Measurements from ENCODE around the gene RNF32.
A peak's percentile ranks its signal among the peaks of the same experiment; 100 is the strongest.

RNF32 gene

DNA sequence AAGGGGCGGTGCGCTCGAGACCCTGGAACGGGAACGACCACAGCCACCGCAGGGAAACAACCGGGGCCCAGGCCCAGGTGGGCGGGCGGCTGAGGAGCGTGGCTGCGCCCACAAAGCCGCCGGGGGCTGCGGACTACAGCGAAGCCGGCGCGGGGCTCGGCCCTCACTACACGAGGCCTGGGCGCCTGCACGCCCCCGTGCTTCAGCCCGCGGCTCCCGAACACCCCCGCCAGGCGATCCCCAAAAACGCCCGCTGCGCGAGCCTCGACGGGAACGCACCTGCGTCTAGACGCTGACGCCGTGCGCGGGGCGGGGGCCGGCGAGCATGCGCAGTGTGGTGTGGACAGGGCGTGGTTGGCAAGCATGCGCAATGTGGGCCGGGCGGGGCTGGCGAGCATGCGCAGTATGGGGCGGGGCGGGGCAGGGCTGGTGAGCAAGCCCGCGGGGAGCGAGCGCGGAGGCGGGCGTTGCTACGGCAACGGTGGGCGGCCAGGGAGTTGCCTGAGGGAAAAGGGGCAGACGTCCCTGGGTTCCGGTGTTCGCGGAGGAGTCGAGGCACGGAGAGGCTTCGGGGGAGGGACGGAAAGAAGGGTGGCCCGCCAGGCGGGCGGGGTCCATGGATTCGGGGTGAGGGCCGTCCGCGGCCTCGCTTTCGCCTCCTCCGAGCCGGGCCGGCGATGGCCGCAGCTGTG, at the start of gene RNF32:
Gene RNF32, plus strand, starts transcription at position 518 of the 692 bp plus-strand sequence. CDS start 3,104 bp downstream, outside the sequence.
- peak; percentile 97 for DNase-seq (ENCODE audit: low read depth)

DNA sequence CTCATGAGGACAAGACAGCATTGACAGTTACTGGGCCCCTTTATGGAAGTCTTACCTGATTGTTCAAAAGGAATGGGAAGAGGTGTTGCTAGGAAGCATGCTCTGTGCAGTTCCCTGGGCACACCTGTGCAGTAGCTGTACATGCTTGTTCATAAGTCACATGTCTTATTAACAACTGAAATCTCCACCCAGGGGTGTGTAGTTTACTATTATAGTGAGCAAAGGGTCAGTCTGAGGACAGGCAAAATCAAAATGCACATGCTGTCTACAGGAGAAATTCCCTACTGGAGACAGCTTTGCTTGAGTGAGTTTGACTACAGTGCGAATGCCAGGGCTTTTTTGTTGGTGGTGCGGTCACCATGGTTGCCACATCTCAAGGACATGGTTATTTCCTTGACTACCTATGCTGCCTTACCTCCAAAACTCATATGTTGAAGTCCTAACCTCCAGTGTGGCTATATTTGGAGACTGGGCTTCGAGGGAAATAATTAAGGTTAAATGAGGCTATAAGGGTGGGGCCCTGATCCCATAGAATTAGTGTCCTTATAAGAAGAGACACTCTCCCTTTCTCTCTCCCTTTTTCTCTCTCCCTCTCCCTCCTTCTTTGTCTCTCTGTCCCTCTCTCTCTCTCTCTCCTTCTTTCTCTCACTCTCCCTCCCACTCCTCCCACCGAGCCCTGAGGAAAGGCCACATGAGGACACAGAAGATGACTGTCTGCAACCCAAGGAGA, 48.3 kb upstream of the RNF32 start:
- DNase-seq (ENCODE audit: low read depth), result no peak

DNA sequence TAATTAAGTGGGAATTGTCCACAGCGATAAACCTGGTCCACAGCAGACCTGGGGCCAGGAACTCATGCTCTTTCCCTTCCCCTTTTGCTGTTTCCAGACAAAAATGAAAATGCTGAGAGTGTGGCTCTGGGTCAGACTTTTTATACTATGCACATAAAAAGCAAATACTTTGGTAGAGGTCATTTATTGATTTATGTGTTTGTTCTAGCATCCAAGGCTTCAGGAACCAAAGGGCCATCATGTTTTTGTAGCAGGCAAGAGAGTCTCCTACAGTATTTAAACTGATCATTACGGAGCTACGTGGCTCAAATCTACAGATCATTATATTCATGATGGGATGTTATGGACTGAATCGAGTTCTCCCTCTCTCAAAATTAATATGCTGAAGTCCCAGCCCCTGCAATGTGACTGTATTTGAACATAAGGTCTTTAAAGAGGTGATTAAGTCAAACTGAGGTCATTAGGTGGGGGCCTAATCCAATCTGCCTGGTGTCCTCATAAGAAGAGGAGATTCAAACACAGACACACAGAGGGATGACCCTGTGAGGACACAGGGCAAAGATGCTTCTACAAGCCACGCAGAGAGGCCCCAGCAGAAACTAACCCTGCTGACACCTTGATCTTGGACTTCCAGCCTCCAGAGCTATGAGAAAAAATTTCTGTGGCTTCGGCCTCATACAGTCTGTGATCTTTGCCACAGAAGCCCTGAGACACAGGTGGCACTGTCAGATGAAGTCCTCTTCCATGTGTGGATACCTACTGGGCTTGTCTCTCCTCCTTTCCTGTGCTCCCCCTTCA, 46.1 kb upstream of the RNF32 start:
- DNase-seq (ENCODE audit: low read depth), result no peak

DNA sequence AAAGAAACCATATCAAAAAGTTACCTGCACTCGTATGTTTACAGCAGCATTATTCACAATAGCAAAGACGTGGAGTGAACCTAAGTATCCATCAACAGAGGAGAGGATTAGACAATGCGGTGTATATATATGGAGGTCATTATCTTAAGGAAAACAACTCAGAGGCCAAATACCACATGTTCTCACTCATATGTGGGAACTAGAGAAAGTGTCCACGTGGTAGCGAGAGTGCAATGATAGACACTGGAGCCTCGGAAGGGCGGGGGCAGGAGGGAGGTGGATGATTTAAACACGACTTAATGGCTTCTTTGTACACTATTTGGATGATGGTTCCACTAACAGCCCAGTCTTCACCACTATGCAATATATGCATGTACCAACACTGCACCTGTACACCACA, 40.1 kb upstream of the RNF32 start:
- no peak for DNase-seq (ENCODE audit: low read depth)

DNA sequence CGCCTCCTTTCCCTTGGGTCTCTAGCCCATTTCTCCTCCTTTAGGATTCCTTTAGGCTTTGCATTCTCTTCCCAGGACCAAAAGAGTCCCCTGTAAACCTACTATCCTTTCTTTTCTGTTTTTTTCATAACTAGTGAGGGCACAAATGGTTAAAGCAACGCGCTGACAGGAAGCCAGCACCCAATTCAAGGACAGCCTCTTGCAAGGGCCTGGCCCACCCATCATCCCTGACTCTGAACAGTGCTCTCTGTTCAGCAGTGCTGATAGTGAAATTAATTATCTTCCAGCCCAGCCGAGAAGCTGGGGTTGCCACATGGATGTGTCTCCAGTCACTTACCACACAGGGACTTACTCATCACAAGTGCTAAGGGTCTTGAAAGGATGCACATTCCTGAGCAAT, 38.3 kb upstream of the RNF32 start:
- DNase-seq (ENCODE audit: low read depth), result no peak

DNA sequence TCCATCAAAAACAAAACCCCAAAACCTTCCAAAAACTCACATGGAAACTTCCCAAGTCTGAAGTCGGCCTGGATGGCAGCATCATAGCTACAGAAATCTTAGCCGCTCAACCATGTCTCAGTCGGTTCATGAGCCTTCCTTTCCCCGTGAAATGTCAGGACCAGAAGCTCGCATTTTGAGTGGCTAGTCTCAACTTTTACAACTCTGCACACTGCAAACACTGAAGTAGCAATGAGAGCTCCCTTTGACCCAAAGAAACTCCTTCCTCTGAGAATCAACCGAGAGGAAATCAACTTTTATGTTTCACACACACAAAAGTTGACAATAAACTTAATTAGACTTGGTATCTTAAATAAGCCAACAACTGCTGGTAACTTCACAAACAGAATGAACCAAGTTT, 37.6 kb upstream of the RNF32 start:
- no peak for DNase-seq (ENCODE audit: low read depth)

DNA sequence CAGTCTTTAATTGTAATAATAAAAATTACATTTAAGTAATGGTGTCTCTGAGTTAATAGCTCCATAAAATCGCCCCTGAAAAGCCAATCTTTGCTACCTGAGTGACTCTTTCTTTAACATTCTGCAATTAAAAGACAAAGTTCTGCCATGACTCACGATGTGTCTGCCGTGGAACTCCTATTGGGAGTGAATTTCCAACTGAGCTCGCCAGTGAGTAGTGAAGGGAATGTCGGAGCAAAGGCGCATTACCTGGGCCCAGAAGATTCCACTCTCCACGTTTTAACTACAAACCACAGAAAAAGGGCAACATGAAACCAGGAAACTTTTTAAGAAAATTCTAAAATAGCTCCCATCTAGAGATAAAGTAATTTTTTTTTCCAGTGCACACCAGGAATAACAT, 36.9 kb upstream of the RNF32 start:
- no peak for DNase-seq (ENCODE audit: low read depth)

DNA sequence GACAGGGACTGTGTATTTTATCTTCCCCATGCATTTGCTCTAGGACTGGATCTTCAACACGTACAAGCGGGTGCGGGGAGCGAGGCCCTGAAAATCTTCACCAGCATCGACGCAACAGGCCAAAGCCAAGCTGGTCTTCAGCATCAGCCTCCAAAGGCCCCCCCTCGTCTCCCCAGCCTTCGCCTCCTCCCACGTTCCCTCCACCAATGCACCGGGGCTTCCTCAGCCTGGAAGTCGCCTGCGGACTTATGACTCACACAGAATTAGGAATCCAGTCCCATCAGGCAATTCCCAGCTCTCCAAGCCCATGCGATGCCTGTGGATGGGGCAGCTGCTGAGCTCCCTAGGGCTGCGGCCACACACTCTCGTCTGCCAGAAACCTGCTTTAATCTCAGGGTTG, 36.3 kb upstream of the RNF32 start:
- DNase-seq (ENCODE audit: low read depth), result no peak

DNA sequence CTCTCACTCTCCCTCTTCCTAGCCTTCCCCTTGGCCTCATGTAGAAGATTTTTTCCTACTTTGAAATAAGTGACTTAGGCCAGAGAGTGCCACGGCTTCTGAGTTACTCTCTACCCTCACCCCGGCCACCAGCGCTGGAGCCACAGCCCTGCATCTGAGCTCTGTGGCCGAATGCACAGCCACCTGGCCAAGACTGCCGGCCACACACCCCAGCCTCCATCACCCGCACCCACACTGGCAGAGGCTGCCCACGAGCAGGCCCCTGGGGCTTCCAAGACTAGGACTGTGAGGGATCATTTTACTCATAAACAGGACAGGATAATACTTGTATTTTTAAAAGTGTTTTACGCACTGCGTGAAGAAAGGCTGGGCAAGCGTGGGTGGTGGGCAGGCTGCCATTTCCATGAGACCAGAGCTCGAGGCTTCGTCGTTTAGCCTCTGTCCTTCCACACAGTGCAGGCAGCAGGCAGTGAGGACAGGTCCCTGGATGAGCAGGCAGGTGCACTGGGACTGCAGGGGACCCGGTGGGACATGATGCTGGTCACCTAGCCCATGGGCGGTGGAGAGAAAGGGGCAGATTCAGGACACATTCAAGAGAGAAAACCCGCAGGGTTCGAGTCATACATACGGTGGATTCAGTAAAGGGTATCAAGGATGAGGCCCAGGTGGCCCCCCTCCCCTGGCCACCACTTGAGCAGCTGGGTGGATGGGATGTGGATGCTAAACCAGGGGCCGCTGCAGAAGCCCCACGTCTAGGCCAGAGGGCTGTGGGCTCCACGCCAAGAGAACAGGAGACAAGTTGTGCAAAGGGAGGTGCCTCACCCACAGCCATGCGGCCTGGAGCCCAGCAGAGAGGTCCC, 35.5 kb upstream of the RNF32 start:
- DNase-seq (ENCODE audit: low read depth), result no peak

DNA sequence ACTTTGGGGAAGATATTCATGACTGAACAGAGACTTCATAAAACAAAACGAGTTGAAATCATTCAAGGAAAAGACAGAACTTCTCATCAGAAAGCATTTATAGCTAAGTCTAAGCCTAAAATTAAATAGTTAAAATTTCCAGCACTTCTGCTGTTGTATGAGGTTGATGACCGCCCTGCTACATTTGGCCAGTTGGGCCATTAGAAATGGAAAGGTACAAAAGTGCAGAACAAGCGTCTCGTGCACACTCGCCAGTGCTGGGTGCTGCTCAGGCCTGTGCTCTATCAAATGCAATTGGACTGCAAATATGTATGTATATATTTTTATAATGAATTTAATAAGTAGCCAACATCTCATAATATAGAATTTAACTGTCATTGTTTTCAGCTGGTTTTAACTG, 34.4 kb upstream of the RNF32 start:
- no peak for DNase-seq (ENCODE audit: low read depth)

DNA sequence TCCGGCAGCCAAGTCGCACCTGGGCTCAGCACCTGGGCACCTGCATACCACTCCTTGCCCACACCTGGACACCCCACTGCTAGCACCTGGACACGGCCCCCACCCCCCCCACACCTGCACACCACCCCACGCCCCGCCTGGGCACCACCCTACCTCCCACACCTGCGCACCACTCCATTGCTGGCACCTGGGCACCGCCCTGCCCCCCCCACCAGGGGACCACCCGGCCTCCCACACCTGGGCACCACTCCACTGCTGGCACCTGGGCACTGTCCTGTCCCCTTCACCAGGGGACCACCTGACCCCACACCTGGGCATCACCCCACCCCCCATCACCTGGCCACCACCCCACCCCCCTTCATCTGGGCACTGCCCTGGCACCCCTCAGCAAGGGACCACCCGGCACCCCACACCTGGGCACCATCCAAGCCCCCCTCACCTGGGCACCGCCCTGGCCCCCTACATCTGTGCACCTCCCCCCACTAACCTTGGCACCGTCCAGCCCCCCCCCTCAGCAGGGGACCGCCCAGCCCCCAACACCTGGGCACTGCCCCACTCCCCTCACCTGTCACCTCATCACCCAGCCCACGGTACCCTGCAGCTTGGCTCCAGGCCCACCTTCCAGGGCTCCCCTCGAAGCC, 33.8 kb upstream of the RNF32 start:
- DNase-seq (ENCODE audit: low read depth), result no peak

DNA sequence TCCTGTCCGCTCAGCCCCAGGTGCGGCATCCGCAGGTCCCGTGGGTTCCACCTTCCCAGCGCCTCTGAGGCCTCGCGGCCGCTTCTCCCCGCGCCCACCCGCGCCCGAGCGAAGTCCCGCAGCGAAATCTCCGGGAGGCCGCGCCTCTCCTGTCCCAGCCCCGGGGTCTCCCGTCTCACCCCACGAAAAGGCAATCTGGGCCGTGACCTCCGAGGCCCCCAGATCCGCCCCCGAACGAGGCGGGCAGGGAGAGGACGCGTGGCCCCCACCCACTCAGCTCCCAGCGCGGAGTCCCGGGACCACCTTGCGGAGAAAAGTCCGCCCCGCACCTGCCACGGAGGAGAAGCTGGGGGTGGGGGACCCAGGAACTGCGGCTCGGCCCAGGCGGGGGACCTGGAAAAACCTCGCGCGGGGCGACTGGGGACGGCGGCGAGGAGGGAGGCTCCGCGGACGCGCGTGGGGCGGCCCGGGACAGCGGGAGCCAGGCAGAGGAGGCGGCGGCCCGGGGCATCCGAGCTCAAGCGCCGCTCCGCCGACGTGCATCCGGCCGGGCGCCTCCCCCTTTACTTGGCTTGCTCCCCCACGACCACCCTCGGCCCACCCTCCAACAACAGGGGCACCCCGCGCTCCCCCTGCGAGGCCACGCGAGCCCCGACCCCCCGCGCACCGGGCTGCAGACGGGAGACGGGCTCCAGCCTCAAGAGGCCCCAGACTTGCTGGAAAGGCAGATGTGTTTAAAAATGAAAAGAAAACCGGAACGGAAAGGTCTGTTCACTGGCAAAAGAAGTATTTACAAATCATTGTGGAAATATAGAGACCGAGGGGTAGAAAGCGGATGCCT, 33.0 kb upstream of the RNF32 start:
- no peak for DNase-seq (ENCODE audit: low read depth)

DNA sequence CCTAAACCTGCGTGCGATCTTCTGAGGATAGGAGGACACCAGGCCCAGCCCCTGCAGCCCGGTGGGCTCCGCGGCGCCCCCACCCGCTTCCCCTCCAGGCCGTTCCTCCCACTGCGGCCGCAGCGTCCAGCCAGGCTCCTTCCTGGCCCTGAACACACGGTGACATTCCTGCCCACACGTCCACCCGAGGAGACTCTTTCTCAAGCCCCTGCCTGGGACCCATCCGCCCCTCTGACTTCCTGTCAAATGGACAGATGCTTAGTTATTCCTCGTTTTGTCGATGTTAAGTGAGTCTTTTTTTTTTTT, 32.4 kb upstream of the RNF32 start:
- no peak for DNase-seq (ENCODE audit: low read depth)

DNA sequence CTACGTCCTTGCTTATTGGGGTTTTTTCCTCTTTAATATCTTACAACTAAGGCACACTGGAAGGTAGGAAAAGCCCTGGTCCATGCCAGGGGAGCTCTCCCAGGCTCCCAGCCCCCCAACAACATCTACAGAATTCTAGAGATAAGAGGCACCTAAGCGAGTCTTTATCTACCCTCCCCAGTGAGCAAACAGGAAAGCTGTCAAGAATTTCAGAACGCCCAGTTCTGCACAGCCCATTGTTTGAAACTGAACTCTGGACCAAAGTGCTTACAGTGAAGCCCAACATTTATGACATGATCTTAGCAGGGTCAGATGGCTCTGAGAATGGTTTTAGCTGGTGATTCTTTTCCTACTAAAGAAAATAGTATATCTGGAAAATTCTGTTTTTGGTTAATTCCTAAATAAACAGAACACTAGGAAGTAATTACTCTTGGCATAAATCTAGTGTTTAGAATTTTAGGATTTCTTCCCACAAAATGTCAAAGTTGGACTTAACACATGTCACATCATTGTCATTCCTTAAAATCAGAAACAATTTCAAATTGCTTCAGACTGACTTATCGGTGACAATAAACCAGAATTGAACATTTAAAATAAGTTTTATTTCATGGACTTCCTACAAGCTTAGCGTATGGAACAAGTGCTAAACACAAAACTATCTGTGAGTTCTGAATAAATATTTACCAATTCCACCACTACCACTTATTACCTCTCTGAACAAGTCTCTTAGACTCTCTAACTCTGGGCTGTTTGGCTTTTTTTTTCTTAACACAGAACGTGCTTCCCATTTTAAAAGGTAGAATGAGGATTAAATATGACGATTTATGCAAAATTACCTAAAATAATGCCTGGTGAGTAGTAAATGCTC, 31.3 kb upstream of the RNF32 start:
- no peak for DNase-seq (ENCODE audit: low read depth)

DNA sequence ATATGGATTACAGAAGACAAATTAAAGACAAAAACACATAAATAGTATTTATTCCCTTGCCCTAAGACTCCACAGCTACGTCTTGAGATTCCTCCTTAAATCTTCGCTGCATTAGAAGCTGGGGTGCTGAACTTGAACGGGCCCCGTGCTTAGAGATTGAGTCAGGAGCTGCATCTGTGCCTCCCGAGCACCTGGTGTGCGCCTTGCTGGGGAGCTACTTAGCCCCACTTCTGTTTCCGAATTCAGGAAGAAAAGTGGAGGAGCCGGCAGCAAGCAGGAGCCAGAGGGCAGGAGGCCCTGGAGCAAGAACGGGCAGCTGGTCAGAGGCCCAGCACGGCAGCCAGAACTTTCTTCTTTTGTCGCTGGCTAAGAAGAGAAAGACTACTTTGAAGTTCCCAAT, 30.4 kb upstream of the RNF32 start:
- DNase-seq (ENCODE audit: low read depth), result no peak

DNA sequence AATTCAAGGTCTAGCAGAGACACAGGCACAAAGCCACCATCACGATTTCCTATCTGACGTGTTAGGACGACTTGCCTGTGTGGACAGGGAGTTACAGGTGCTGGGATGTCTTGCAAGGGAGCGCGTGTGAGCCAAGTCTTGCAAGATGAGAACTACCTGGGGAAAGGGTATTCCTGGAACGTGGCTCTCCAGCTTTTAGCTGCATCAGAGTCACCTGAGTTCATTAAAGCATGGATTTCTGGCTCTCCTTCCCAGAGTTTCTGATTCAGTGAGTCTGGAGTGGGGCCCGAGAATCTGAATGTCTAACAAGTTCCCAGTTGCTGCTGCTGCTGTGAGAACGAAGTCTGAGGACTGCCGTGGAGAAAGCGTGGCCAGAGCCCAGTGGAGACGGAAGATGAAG, 30.0 kb upstream of the RNF32 start:
- DNase-seq (ENCODE audit: low read depth), result no peak

DNA sequence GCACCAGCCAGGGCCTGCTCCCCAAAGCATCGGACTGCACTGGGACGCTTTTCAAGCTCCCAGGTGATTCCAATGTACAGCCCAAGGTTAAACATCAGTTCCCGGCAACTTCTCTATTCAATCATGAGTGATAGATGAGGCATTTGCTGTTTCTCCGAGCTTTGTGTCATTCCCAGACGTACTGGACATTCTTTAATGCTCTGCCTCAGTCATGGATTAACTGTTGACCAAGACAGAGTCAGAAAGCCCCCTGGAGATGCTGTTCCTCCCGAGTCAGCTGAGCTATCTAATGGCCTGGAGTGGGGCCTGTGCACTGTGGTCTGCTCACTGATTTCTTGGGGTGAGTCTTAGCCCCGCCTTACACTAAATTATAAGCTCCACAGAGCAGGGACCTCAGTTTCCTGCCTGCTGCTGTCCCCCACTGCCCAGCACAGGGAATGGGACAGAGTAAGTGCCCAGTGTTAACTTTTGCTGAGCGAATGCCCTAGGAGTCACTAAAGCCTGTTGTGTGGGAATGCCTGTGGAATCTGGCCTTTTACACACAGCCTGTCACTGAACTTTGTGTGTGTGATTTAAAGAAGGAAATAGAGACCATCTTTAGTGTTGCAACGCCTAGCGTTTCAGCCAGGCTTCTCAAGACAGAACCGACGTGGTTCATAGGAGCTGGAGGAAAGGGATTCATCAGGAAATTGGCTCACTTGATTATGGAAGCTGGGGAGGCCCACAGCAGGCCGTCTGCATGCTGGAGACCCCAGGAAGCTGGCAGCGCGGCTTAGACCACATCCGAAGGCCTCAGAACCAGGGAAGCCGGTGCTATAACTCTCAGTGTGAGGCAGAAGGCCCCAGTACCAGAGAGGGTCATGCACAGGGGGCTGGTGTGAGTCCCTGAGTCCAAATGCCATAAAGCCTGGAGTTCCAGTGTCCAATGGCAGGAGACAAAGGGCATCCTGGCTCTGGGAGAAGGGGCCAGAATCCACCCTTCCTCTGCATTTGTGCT, 29.3 kb upstream of the RNF32 start:
- no peak for DNase-seq (ENCODE audit: low read depth)

DNA sequence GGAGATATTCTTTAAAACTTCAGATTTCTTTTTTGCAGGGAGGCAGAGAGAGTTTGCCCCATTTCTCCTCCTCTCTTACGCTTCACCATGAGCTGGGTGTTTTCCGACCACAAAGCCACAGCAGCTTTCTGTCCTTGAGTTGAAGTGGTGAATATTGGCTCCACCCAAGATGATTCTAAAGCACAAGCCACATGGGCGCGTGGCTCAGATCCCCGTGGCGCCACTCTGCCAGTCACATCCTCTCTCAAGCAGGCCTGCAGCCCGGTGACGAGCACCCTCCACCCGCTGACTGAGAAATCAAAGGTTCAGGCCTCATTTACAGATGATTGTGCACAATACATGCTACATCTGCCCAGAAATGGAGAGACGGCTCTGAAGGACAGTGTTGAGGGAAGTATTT, 27.6 kb upstream of the RNF32 start:
- DNase-seq (ENCODE audit: low read depth), result peak; percentile 51

Measured in stimulated activated CD8-positive, alpha-beta memory T cell treated with anti-CD3 and anti-CD28 coated beads, Interleukin-4, amount 100 ng/mL, for 24 hours (primary cell).